Stimulated activated CD8-positive, alpha-beta memory T cell treated with anti-CD3 and anti-CD28 coated beads, Interleukin-4, amount 100 ng/mL, for 4 hours (primary cell): ENCODE data around the gene MIEF2.

ENCODE experiments used
- DNase-seq, 2 donors: peaks; one replicate each; pipeline ENCODE4 v3.0.0-alpha.2; 2020; ENCODE audit warnings: low read depth in 2 of 2, low spot score in 1 of 2

Gene MIEF2

DNA sequence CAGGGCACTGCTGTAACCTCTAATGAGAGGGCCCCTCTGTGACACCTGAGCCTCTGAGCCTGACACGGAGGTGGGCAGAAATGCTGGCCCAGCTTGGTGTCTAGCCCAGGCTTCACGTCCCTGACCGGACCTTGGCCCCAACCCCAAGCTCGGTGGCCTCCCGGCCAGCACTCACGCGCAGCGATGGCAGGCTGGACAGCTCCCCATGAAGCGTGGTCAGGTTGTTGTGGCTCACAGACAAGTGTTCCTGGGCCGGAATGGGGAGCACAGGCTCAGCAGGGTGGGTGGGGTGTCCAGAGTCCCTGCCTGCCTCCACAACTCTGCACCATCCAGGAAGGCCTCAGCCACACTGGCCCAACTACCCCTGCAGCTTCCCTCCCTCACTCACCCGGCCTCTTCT lies 4.1 kb upstream of the MIEF2 start:
- no peak for DNase-seq

DNA sequence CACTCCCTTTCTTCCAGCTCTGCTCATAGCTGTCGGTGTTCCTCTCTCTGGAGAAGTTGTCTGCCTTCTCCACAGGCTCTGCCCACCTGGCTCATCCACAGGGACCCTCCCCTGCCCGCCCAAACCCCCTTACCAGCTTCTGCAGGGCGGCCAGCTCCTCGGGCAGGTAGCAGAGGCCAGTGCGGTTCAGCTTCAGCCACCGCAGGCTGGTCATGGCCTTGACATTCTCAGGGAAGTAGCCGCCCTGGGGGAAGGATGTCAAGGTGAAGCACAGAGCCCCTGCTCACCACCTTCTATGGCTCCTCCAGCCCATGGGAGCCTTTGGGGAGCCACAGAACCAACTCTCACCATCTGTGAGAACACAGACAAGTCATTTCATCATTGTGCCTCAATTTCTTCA lies 3.7 kb upstream of the MIEF2 start:
- DNase-seq: no peak

DNA sequence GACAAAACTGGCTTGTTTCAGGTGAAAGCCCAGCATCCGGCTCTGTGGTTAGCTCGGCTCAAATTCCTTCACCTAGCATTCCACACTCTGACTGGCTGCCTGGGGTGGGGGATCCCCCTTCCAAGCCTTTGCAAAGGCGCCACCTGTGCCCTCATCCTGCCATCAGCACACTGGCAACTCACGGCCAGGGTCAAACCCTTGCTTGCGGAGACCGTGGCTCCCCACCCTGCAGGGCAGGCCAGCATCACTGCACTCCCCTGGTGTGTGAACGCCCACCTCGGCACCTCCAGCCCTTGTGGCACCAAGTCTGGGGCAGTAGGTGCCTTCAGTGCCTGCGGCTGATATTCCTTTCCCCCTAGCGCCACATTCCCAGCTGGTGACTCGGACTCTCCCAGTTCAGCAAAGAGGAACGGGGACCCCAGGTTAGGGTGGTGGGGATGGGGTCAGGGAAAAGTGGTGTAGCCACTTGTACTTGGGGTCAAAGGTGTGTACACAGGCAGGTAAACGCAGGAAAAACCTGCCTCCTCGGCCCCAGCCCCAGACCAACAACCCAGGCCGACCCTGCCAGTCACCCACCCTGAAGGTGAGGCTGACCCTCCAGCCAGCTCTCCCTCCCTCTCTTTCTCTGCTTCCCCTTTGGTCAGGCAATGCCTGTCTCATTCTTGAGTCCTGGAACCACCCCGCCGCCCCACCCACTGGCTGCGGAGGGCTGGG lies 3.0 kb upstream of the MIEF2 start:
- DNase-seq: no peak

DNA sequence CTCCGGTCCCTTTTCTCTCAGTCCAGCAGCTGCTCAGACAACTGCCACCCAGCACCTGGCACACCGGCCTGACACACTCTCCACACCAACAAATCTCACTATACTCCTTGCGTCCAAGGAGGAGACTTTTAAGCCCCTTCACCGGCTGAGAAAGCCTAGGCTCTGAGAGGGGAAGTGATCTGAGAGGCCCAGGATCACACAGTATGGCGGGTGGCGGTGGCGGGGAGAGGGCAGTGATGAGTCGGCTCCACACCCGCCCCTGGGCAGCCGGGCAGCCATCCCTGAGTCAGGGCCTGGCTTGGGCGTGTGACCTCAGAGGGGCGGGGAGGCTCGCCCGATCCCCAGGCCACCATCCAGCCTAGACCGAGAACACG lies 2.5 kb upstream of the MIEF2 start:
- DNase-seq: no peak

DNA sequence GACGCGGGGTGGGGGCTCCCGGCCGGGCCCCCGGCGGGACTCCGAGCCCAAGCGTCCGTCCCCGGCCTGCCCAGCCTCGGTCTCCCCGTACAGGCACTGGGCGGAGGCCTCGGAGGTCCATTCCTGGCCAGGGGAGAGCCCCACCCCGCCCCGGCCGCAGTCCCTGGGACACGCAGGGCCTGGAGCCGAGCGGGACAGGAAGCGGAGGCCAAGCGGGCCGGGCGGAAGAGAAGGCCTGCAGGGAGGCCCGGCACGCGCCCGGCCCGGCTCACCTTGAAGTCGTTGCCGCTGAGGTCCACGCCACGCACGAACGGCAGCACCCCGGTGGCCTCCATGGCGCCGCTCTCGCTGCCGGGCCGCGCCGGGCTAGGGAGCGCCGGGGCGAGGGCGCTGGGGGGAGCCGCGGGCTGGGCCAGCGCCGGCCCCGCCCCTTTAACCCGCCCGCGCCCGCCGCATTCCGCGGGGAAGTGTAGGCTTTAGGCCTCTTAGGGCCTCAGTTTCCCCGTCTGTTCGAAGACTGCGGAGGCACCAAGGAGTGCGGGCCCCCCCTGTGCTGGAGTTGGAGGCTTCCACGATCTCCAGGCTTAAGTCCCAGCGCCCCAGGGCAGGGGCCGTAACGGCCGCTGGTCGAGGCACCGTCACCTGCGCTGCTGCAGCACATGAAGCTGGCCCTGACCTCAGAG lies 2.0 kb upstream of the MIEF2 start, which contains the start of gene FLII:
Gene FLII, minus strand, starts transcription at position 383 of the 683 bp plus-strand sequence. Its CDS starts 48 bp downstream, at position 335.
- DNase-seq: no peak

DNA sequence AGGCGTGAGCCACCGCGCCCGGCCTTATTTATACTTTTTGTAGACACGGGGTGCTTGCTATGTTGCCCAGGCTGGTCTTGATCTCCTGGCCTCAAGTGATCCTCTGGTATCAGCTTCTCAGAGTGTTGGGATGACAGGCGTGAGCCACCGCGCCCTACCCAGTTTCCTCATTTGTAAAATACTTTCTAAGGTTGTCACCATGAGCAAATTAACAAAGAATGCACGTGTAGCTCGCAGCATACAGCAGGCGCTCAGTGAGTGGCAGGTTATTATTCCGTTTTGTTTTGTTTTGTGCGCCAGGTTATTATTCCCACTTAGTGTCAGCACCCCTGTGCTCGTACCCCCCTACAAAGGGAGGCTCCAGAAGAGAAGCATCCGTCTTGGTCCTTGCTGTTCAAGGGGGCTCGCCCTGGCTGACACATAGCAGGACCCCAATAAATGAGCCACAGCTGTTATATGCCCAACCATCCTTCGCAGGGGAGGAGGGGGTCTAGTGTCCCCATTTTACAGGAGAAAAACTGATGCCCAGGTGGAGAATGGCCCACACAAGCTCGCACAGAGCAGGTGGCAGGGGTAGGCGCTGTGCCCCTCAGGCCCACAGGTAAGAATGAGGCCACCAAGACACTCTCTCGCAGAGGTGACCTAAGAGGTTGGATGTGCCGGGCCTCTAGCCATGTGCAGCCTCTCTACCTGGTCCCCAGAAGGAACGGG lies 686 bp upstream of the MIEF2 start:
- no peak for DNase-seq

DNA sequence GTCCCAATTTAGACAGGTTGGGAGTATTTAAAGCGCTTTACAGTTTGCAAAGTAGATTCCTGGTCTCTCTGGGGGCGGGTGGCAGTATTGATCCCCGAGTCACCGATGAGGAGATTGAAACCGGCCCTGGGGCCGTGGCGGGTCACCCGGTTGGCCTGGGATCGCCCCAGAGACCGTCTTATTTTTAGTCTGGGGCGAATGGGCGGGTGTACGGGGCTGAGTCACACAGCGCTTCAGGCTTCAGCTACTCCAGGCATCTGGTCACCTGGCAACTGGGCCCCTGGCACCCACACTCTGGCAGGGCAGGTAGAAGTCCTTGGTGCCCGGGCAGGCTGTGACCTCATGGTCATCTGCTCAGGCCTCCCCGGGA lies 669 bp downstream of the MIEF2 start:
- DNase-seq: no peak

DNA sequence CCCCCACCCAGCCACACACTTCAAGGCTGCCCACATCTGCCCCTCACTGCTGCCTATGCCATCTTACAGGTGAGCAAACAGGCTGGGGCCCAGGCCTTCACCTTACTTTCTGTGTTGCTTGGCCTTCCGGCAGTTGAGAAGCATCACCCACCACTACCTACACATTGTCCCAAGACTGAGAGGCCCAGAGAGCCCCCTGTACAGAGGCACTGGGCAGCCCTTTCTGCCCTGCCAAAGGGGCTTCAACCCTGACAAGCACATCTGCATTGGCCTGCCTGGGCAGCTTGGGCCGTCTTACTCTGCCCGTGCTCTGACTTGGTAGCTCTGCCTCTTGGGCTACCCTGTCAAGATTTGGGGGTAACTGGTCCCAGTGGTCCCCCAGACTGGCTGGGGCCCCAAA lies 1.2 kb downstream of the MIEF2 start:
- no peak for DNase-seq

DNA sequence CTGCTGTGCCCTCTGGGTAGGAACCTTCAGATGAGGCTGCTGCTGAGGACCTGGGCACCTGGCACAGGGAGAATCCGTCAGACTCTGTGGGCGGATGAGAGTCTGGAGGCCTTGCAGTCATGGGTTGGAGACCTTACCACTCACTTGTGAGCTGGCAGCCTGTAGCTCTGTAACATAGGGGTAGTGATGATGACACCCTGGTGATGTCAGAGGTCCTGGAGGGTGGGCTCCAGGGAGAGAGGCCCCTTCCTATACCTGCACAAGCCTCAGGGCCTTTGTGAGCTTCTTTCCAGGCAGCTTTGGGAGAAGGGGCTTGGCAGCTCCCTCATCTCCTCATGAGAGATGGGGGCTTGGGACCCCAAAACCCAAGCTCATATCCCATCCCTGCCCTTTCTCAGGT lies 1.6 kb downstream of the MIEF2 start:
- no peak for DNase-seq

DNA sequence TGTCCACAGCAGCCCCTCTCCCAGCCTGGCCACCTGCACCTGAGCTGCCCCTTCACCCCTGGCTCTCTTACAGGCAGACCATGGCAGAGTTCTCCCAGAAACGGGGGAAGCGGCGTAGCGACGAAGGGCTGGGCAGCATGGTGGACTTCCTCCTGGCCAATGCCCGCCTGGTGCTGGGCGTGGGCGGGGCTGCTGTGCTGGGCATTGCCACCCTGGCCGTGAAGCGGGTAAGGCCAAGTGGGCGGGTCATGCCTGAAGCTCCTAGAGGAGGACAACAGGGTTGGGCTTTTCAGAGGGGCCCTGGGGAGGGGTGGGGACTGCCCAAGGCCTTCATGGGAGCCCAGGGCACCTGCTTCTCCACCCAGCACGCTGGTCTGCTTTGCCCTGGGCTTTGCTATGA lies 2.2 kb downstream of the MIEF2 start:
- DNase-seq: no peak

DNA sequence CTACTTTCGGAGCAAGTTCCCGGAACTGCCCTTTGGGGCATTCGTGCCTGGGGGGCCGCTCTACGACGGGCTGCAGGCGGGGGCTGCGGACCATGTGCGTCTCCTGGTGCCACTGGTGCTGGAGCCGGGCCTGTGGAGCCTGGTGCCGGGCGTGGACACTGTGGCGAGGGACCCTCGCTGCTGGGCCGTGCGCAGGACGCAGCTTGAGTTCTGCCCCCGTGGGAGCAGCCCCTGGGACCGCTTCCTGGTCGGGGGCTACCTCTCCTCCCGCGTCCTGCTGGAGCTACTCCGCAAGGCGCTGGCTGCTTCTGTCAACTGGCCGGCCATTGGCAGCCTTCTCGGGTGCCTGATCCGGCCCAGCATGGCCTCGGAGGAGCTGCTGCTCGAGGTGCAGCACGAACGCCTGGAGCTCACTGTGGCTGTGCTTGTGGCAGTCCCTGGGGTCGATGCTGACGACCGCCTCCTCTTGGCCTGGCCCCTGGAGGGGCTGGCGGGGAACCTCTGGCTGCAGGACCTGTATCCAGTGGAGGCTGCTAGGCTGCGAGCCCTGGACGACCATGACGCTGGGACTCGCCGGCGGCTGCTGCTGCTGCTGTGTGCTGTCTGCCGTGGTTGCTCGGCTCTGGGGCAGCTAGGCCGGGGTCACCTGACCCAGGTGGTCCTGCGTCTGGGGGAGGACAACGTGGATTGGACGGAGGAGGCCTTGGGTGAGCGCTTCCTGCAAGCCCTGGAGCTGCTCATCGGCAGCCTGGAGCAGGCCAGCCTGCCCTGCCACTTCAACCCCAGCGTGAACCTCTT lies 3.6 kb downstream of the MIEF2 start:
- DNase-seq: no peak

DNA sequence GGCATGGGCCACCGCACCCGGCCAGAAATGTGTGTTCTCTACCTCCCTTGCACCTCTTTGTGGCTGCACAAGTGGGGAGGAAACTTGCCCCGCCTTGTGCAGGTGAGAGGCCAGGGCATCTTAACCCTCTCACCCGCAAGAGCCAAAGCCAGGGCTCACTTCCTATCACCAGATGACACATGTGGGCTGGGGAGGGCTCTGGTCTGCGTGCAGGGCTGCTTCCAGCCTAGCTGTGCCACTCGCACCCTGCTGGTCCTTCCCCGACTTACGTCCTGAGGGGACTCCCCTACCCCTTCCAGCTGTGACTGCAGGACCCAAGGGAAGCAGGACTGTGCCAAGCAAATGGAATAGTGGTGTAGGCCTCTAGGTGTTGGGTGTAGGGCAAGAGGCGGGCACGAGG lies 6.9 kb downstream of the MIEF2 start:
- no peak for DNase-seq

DNA sequence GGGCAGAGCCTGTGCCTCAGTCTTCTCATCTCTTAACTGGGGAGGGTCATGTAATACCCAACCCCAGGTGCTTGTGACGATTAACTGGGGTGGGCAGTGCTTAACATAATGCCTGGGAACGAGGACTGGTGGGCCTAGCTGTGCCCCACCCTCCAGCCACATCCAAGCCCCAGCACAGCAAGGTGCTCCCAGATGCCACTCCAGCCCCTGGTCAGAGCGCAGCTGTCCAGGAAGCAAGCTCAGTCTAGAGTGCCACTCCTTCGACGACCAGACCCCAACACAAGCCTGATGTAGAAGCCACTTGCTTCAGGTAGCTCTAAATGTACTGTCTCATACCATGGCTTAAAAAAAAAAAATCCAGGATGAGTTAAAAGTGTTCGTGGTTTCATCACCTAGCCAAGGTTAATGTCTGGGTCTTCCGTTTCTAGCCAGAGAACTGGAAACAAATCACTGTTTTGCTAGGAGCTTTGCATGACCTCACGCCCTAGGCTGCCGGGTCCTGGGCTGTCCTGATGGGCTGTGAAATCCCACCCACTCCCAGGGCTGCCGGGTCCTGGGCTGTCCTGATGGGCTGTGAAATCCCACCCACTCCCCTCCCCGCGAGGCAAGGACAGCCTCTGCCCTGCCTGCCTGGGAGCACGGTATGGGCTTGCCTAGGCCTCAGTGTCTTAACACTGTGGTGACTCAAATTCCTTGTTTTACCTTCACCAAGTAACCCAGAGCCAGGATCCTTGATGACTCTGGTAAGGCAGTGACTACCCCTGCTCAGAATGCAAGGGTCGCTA lies 7.7 kb downstream of the MIEF2 start:
- DNase-seq: no peak

DNA sequence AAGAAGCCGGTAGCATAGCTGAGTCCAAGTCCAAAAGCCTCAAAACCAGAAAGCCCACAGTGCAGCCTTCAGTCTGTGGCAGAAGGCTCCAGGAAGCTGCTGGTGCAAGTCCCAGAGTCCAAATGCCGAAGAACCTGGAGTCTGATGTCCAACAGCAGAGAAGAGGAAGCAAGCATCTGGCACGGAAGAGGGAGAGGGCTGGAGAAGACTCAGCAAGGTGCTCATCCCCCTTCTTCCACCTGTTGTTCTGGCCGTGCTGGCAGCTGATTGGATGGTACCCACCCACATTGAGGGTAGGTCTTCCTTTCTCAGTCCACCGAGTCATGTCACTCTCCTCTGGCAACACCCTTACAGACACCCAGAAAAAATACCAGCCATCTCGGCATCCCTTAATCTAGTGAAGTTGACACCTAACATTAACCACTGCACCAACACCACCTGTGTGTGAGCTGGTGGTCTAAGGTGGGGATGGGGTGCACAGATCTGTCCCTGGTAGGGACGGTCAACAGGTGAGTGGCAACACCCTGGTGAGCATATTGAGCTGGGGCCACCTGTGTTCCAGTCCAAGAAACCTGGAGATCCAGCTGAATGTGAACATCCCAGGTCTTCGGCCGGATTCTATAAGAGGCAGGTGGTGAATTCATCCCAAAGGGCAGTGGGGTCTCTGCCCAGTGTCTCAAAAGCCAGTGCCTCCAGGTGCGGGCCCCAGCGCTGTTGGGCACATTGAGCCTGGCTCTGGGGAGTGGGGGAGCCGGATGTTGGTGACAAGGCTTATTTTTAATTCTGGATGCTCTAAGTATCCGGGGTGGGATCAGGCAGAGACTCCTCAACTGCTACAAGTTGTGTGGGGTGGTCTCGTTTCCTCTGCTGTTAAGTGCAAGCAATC lies 9.8 kb downstream of the MIEF2 start:
- DNase-seq: no peak

DNA sequence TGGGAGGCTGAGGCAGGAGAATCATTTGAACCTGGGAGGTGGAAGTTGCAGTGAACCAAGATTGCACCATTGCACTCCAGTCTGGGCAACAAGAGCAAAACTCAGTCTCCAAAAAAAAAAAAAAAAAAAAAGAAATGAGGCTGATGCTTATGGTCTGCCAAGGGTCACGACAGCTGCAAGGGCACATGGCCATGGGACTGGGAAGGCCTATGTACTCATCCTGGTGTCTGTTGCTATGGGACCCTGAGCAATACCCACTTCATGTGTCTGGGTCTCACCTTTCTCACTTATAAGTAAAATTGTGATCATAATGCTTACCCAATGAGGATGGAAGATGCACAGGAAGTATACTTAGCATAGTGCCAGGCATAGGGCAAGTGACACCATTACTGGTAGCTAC lies 16.6 kb downstream of the MIEF2 start:
- DNase-seq: no peak

DNA sequence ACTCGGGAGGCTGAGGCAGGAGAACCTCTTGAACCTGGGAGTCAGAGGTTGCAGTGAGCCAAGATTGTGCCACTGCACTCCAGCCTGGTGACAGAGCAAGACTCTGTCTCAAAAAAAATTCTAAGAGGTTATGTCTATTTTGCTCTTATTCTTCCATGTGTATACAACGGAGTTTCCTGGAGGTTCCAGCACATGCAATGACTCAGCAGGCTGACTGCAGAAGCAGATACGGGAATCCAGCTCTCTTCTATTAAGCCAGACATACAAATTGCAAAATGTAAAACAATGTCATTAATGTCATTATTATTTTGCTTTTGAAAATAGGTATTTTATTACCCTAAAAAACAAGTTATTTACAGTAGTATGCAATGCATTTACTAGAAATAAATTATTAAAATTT lies 18.4 kb downstream of the MIEF2 start:
- no peak for DNase-seq

DNA sequence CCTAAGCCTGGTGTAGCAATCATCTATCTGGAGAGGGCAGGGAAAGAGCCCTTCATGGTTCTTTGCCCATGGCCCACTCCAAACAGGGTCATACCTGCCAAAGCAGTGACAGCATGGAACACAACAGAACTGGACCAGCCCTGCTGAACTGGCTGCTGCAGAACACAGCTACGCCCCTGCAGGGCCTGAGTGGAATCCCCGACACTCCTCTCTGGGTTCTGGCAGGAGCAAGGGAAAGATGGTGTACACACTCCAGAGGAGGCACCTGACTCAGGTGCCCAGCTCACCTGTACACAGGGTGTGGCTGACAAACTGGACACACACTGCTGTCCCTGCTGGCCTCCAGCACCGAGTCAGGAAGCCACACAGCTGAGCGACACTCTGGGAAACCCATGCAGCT lies 19.8 kb downstream of the MIEF2 start:
- no peak for DNase-seq

DNA sequence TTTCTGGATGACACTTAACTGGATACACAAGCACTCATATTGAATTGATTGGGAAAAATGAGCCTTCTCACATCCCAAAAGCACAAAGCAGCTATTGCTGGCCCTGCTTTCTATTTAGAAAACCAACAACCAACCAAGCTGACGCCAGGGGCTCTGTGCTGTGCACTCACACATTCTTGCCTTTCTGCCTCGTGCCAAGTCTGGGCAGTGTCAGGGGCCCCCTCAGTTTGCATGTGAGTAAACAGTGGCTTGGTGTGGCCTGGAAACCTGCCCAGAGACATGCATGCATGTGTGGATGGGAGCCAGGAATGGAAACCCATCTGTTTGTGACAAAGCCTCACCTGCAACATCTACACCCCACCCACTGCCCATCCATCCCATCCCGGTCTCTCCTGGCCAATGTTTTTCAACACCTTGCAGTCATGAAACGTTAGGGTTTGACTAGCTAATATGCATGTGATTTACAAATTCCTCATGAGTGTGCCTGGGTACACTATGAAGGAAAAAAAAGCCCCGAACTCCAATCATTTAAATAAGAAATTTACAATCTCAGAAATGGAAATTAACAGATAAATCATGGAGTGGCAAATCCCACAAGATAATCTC lies 20.4 kb downstream of the MIEF2 start:
- DNase-seq: no peak

DNA sequence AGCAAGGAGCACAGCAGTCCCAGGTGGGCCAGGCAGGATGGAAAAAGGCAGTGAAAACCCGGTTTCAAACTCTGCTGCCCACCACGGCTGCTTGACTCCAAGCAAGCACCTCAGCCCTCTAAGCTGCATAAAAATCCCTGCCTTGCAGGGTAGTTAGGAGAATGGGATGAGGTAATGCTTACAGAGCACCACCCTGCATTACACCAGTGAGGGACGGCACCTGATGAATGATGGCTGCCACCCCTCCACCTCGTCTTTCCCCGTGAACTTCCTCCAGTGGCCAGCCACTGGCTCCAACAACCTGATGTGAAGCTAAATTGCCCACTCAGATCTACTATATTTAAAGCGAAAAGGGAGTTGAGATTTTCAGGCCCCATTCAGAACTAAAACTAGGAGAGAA lies 21.3 kb downstream of the MIEF2 start:
- no peak for DNase-seq
